ENCODE results near the gene IL1RL1. TPM values are rescaled to one million over a fixed set of nuclear protein-coding genes. Genes with fewer than 3 reads are reported as not detected.
A peak's percentile ranks its signal among the peaks of the same experiment; 100 is the strongest.

IL1RL1 gene
- total RNA-seq, 2 experiments from 2014 or later: not detected

- H3K4me3 ChIP-seq (ENCODE audit: low read length): no peak overlapping the region
- H3K27ac Mint-ChIP-seq: no peak overlapping the region
- no peak for DNase-seq
- ChIA-PET CTCF (no interaction called here), POLR2A (no interaction called here)
- no peak for ATAC-seq (ENCODE audit: poor library complexity)
- H3K27ac ChIP-seq (ENCODE audit: low read depth in 1 of 2, low read length in 2 of 2): no peak overlapping the region
- H3K9me3 ChIP-seq (ENCODE audit: control insufficient read depth in 1 of 2, insufficient read depth in 1 of 2, low read length in 2 of 2): no peaks in the 10 kb centered on the region
- no peak for TF ChIP-seq CTCF (IDR thresholded peaks at IDR 0.05)
- H3K4me3 Mint-ChIP-seq: no peak overlapping the region
- intact Hi-C loops (cut with DNase I, micrococcal nuclease): loop anchor here in 1 of 2 experiments (5.0 kb wide), 1 partner anchor 46 kb away; no protein-coding TSS in a partner anchor
- no peaks in the 10 kb centered on the region for H3K27me3 ChIP-seq (ENCODE audit: control insufficient read depth in 1 of 2, insufficient read depth in 2 of 2, low read length in 2 of 2)
- peaks cover 7% of the 10 kb centered on the region for H3K4me1 Mint-ChIP-seq (ENCODE audit: low read depth)
- H3K36me3 Mint-ChIP-seq (ENCODE audit: low read depth): no peaks in the 10 kb centered on the region
- H3K9me3 Mint-ChIP-seq: no peaks in the 10 kb centered on the region
- H3K27me3 Mint-ChIP-seq: peaks cover 5% of the 10 kb centered on the region
- no peaks in the 10 kb centered on the region for H3K36me3 ChIP-seq (ENCODE audit: insufficient read depth, low read length)
- peaks cover 4% of the 10 kb centered on the region for H3K4me1 ChIP-seq (ENCODE audit: insufficient read depth, low read length)
Measured at GRCh38 chr2:102297891-102298290, 13.5 kb upstream of the IL1RL1 start.

GRCh38 chr2:102301867-102302362 lies 9.4 kb upstream of the IL1RL1 start:
- Histone ChIP-seq H3K27ac (ENCODE audit: low read depth in 1 of 2, low read length in 2 of 2) (no peak overlapping the region), H3K27me3 (ENCODE audit: control insufficient read depth in 1 of 2, insufficient read depth in 2 of 2, low read length in 2 of 2) (peaks cover 0 to 3% of the 10 kb centered on the region in 2 experiments), H3K4me1 (ENCODE audit: insufficient read depth, low read length) (peaks cover 7% of the 10 kb centered on the region), H3K4me3 (ENCODE audit: low read length) (no peak overlapping the region), H3K36me3 (ENCODE audit: insufficient read depth, low read length) (no peaks in the 10 kb centered on the region), H3K9me3 (ENCODE audit: control insufficient read depth in 1 of 2, insufficient read depth in 1 of 2, low read length in 2 of 2) (no peaks in the 10 kb centered on the region)
- TF ChIP-seq CTCF (IDR thresholded peaks at IDR 0.05): peak; percentile 61
- ATAC-seq (ENCODE audit: poor library complexity) (peak; percentile 80), DNase-seq (peak in 10 of 14 experiments; percentile 7 to 76 (median 32))
- Mint-ChIP-seq H3K4me3 (no peak overlapping the region), H3K4me1 (ENCODE audit: low read depth) (peaks cover 18% of the 10 kb centered on the region), H3K9me3 (no peaks in the 10 kb centered on the region), H3K36me3 (ENCODE audit: low read depth) (no peaks in the 10 kb centered on the region), H3K27me3 (peaks cover 10% of the 10 kb centered on the region), H3K27ac (no peak overlapping the region)
- ChIA-PET CTCF (interaction anchor here (0.9 to 2.1 kb wide), 5 partner anchors 10 to 141 kb away, joined by 3 to 11 read pairs (median 5); no protein-coding TSS in a partner anchor), POLR2A (no interaction called here)
- intact Hi-C loops (cut with DNase I, micrococcal nuclease): loop anchor here (1.0 to 2.0 kb wide), 2 partner anchors 141 kb away; no protein-coding TSS in a partner anchor

- Mint-ChIP-seq H3K27ac (no peak overlapping the region), H3K27me3 (peaks cover 10% of the 10 kb centered on the region), H3K36me3 (ENCODE audit: low read depth) (no peaks in the 10 kb centered on the region), H3K4me1 (ENCODE audit: low read depth) (peaks cover 18% of the 10 kb centered on the region), H3K9me3 (no peaks in the 10 kb centered on the region), H3K4me3 (no peak overlapping the region)
- no peak for DNase-seq
- Histone ChIP-seq H3K4me1 (ENCODE audit: insufficient read depth, low read length) (peaks cover 7% of the 10 kb centered on the region), H3K27me3 (ENCODE audit: control insufficient read depth in 1 of 2, insufficient read depth in 2 of 2, low read length in 2 of 2) (peaks cover 0 to 3% of the 10 kb centered on the region in 2 experiments), H3K9me3 (ENCODE audit: control insufficient read depth in 1 of 2, insufficient read depth in 1 of 2, low read length in 2 of 2) (no peaks in the 10 kb centered on the region), H3K36me3 (ENCODE audit: insufficient read depth, low read length) (no peaks in the 10 kb centered on the region), H3K27ac (ENCODE audit: low read depth in 1 of 2, low read length in 2 of 2) (no peak overlapping the region), H3K4me3 (ENCODE audit: low read length) (no peak overlapping the region)
- intact Hi-C loops (cut with DNase I, micrococcal nuclease): loop anchor here in 1 of 2 experiments (1.0 kb wide), 1 partner anchor 141 kb away; no protein-coding TSS in a partner anchor
- TF ChIP-seq CTCF (IDR thresholded peaks at IDR 0.05): no peak
- ATAC-seq (ENCODE audit: poor library complexity): no peak
- CTCF ChIA-PET: interaction anchor here (0.9 to 2.1 kb wide), 3 partner anchors 11 to 141 kb away, joined by 5 to 11 read pairs (median 5); no protein-coding TSS in a partner anchor
- POLR2A ChIA-PET: no interaction called here
Measured at GRCh38 chr2:102302458-102302857, 8.9 kb upstream of the IL1RL1 start.

Data from CD4-positive, alpha-beta T cell (primary cell).